ENCODE data around the gene LYRM1. TPM values are rescaled to one million over a fixed set of nuclear protein-coding genes. Genes with fewer than 3 reads are reported as not detected.

Gene LYRM1
- total and polyA plus RNA-seq, 2 of the 4 experiments (the other 2 are of a cell fraction), result 19.0 to 35.0 TPM

DNA sequence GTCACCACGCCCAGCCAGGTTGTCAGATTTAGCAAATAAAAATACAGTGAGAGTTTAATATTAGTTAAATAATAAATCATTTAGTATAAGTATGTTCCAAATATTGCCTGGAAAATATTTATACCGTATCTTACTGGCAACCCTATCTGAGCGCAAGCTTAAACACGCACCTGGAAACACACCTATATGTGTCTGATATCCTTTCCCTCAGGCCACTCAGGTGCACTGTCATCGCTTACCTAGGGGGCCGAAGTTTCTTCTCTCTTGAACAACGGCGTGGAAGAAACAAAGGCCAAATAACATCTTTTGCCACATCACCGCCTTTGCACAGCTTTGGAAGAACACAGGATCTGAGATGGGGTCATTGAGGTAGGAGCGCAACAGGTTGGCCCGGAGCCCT is 54.0 kb downstream of the LYRM1 start:
- dilution Hi-C loops (cut with HindIII; ENCODE audit: low sequenced_read_pairs, unreplicated experiment) (no loop called here), intact Hi-C loops (cut with micrococcal nuclease) (no loop called here), in situ Hi-C loops (cut with MboI; ENCODE audit: low sequenced_read_pairs) (no loop called here)
- WGBS, 2 experiments (ENCODE audit: extremely low coverage in 2 of 2, insufficient read length in 1 of 2), result no CpG with 5 or more reads among the region's 11 CpGs
- no peak overlapping the region for H3K9ac ChIP-seq (ENCODE audit: low read depth, low read length)
- no peaks in the 10 kb centered on the region for H4K20me1 ChIP-seq (ENCODE audit: insufficient read depth, low read length)
- H2BK15ac ChIP-seq (ENCODE audit: low read depth, low read length), result no peak overlapping the region
- no peak overlapping the region for H3K27ac ChIP-seq (ENCODE audit: insufficient read depth, low read length)
- H2AFZ ChIP-seq (replicated peaks; ENCODE audit: low read length, poor library complexity), result no peak overlapping the region
- ChIA-PET POLR2A (ENCODE audit: unreplicated experiment) (no interaction called here), CTCF (no interaction called here)
- H3K4me1 ChIP-seq (ENCODE audit: control insufficient read depth, insufficient read depth, low read length), result peaks cover 2% of the 10 kb centered on the region; the same call in 1 of the 2 replicates
- no peak overlapping the region for H4K8ac ChIP-seq (ENCODE audit: low read depth in 2 of 2, low read length in 2 of 2)
- H2BK5ac ChIP-seq (ENCODE audit: low read depth, low read length, poor library complexity, severe bottlenecking), result no peak overlapping the region
- H3K4me3 ChIP-seq (ENCODE audit: insufficient read depth, low read depth, low read length), result no peak overlapping the region
- H3K79me1 ChIP-seq (ENCODE audit: low read depth in 1 of 2, low read length in 2 of 2), result no peaks in the 10 kb centered on the region
- DNase-seq, result no peak
- H3K36me3 ChIP-seq (ENCODE audit: control insufficient read depth, insufficient read depth, low read length), result no peaks in the 10 kb centered on the region
- H4K91ac ChIP-seq (ENCODE audit: insufficient read depth, low read depth, low read length), result no peak overlapping the region
- H4K5ac ChIP-seq (ENCODE audit: low read depth, low read length), result no peak overlapping the region
- H3K9me1 ChIP-seq (ENCODE audit: insufficient read depth, low read length), result no peaks in the 10 kb centered on the region
- H3K14ac ChIP-seq (replicated peaks; ENCODE audit: low read depth, low read length), result no peak overlapping the region
- no peaks in the 10 kb centered on the region for H3K9me3 ChIP-seq (ENCODE audit: control insufficient read depth, insufficient read depth, low read length)
- TF ChIP-seq, protein P1, sequence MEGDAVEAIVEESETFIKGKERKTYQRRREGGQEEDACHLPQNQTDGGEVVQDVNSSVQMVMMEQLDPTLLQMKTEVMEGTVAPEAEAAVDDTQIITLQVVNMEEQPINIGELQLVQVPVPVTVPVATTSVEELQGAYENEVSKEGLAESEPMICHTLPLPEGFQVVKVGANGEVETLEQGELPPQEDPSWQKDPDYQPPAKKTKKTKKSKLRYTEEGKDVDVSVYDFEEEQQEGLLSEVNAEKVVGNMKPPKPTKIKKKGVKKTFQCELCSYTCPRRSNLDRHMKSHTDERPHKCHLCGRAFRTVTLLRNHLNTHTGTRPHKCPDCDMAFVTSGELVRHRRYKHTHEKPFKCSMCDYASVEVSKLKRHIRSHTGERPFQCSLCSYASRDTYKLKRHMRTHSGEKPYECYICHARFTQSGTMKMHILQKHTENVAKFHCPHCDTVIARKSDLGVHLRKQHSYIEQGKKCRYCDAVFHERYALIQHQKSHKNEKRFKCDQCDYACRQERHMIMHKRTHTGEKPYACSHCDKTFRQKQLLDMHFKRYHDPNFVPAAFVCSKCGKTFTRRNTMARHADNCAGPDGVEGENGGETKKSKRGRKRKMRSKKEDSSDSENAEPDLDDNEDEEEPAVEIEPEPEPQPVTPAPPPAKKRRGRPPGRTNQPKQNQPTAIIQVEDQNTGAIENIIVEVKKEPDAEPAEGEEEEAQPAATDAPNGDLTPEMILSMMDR (conservative IDR thresholded peaks at IDR 0.05; ENCODE audit: low read depth, low read length), result no peak
- TF ChIP-seq MAFK (IDR thresholded peaks at IDR 0.05; ENCODE audit: low read depth, low read length) (no peak), MAZ (IDR thresholded peaks at IDR 0.05; ENCODE audit: borderline replicate concordance, low read depth, low read length) (no peak), SMC3 (IDR thresholded peaks at IDR 0.05; ENCODE audit: low read depth, low read length) (no peak), NFE2L2 (IDR thresholded peaks at IDR 0.05; ENCODE audit: low read depth, low read length) (no peak), FOS (IDR thresholded peaks at IDR 0.05; ENCODE audit: low read depth, low read length) (no peak), BHLHE40 (IDR thresholded peaks at IDR 0.05; ENCODE audit: low read depth, low read length) (no peak), MXI1 (IDR thresholded peaks at IDR 0.05; ENCODE audit: borderline replicate concordance, low read depth, low read length) (no peak), CHD1 (IDR thresholded peaks at IDR 0.05; ENCODE audit: low read depth, low read length) (no peak), POLR2A (IDR thresholded peaks at IDR 0.05; ENCODE audit: low read depth, low read length) (no peak), CEBPB (IDR thresholded peaks at IDR 0.05; ENCODE audit: low read depth, low read length) (no peak), RFX5 (IDR thresholded peaks at IDR 0.05; ENCODE audit: low read depth, low read length) (no peak), RAD21 (IDR thresholded peaks at IDR 0.05; ENCODE audit: low read length) (no peak), RCOR1 (IDR thresholded peaks at IDR 0.05; ENCODE audit: insufficient replicate concordance, low read length) (no peak)
- TF ChIP-seq, protein P2, sequence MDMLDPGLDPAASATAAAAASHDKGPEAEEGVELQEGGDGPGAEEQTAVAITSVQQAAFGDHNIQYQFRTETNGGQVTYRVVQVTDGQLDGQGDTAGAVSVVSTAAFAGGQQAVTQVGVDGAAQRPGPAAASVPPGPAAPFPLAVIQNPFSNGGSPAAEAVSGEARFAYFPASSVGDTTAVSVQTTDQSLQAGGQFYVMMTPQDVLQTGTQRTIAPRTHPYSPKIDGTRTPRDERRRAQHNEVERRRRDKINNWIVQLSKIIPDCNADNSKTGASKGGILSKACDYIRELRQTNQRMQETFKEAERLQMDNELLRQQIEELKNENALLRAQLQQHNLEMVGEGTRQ (IDR thresholded peaks at IDR 0.05; ENCODE audit: low read depth, low read length), result no peak
- TF ChIP-seq, protein P3, sequence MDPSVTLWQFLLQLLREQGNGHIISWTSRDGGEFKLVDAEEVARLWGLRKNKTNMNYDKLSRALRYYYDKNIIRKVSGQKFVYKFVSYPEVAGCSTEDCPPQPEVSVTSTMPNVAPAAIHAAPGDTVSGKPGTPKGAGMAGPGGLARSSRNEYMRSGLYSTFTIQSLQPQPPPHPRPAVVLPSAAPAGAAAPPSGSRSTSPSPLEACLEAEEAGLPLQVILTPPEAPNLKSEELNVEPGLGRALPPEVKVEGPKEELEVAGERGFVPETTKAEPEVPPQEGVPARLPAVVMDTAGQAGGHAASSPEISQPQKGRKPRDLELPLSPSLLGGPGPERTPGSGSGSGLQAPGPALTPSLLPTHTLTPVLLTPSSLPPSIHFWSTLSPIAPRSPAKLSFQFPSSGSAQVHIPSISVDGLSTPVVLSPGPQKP (IDR thresholded peaks at IDR 0.05; ENCODE audit: borderline replicate concordance, low read depth, low read length), result no peak
- BruUV-seq (replicated peaks), result no TSS peak
- H2BK20ac ChIP-seq (ENCODE audit: low read depth, low read length), result no peak overlapping the region
- no peak overlapping the region for H2AK9ac ChIP-seq (replicated peaks; ENCODE audit: low read depth, low read length, poor library complexity)
- no peak overlapping the region for H3K56ac ChIP-seq (ENCODE audit: extremely low read depth, insufficient read depth, low read length)
- no peak for ATAC-seq (ENCODE audit: low read depth)
- H3K27me3 ChIP-seq (ENCODE audit: control insufficient read depth, insufficient read depth, low read length), result no peaks in the 10 kb centered on the region; the same call in 1 of the 2 replicates
- H3K23ac ChIP-seq (ENCODE audit: low read depth, low read length), result no peak overlapping the region
- H2AK5ac ChIP-seq (ENCODE audit: low read depth, low read length), result no peak overlapping the region
- H2BK120ac ChIP-seq (ENCODE audit: low read depth, low read length), result no peak overlapping the region
- no peak overlapping the region for H3K4me2 ChIP-seq (ENCODE audit: low read depth, low read length)
- H3K18ac ChIP-seq (ENCODE audit: low read depth, low read length), result no peak overlapping the region
- no peak overlapping the region for H3K4ac ChIP-seq (ENCODE audit: low read depth, low read length)

Measured in IMR-90 (cell line).